Aorta (tissue), 5 donors: ENCODE measurements around the gene OSGEPL1. TPM values are rescaled to one million over a fixed set of nuclear protein-coding genes. Genes with fewer than 3 reads are reported as not detected.
A peak's percentile ranks its signal among the peaks of the same experiment; 100 is the strongest.

Experiments used
- ATAC-seq: fragments of 200-7000 bp; cut with Tn5 transposase; one replicate; pipeline ENCODE4 v1.9.1; 2022; ENCODE audit warnings: moderate library complexity; ENCODE audit not compliant: low FRiP score
- DNase-seq, 2 donors: peaks; one replicate each; pipeline ENCODE4 v3.0.0-alpha.2; 2020
- H3K27ac ChIP-seq, 2 donors: one replicate each; pipeline ENCODE4 v1.5.1; 2013; ENCODE audit warnings: low read length in 2 of 2, mild to moderate bottlenecking in 2 of 2, moderate library complexity in 2 of 2, control low read depth in 1 of 2, inconsistent platforms in 1 of 2, low read depth in 1 of 2
- H3K27me3 ChIP-seq, 2 donors: one replicate each; pipeline ENCODE4 v1.6.1; 2013; ENCODE audit warnings: control low read depth in 1 of 2, low read length in 1 of 2, mild to moderate bottlenecking in 1 of 2, moderate library complexity in 1 of 2; ENCODE audit not compliant: insufficient read depth in 2 of 2, control insufficient read depth in 1 of 2
- H3K36me3 ChIP-seq, 2 donors: one replicate each; pipeline ENCODE4 v1.6.1; 2013; ENCODE audit warnings: control low read depth in 1 of 2, low read length in 1 of 2, mild to moderate bottlenecking in 1 of 2; ENCODE audit not compliant: insufficient read depth in 2 of 2, control insufficient read depth in 1 of 2
- H3K4me1 ChIP-seq, 2 donors: one replicate each; pipeline ENCODE4 v1.6.1; 2013; ENCODE audit warnings: low read length in 2 of 2, control low read depth in 1 of 2, mild to moderate bottlenecking in 1 of 2, moderate library complexity in 1 of 2; ENCODE audit not compliant: insufficient read depth in 2 of 2, control insufficient read depth in 1 of 2
- H3K4me3 ChIP-seq, 2 donors: one replicate each; pipeline ENCODE4 v1.5.1; 2013; ENCODE audit warnings: low read length in 2 of 2, control low read depth in 1 of 2, mild to moderate bottlenecking in 1 of 2
- H3K9me3 ChIP-seq: one replicate; pipeline ENCODE4 v1.6.1; 2013; ENCODE audit warnings: mild to moderate bottlenecking, low read length; ENCODE audit not compliant: control insufficient read depth
- WGBS, 2 donors: extraction: QIAGEN DNeasy Blood & Tissue Kit; methylation state at CpG; one replicate each; pipeline ENCODE4 v1.1.7; 2013; 5-methylcytosine and 5-hydroxymethylcytosine counted together
- intact Hi-C, 2 donors: fragments of 100-400 bp; cut with DNase I; formaldehyde crosslinking; loops; one replicate each; pipeline versions ENCODE4 v1.14.2 to v1.15.0; 2022
- long read RNA-seq, 2 donors: library from polyadenylated mRNA; unstranded; transcript quantifications; one replicate each; pipeline ENCODE4 v2.0.0, GENCODE V29; 2020 to 2021
- polyA plus RNA-seq, 2 donors: library from polyadenylated mRNA; stranded (reverse); fragments of 200-250 nt; gene quantifications; one replicate each; pipeline ENCODE4 v1.2.3, GENCODE V29; 2013
- total RNA-seq, 2 donors: library from RNA; stranded (reverse); fragmentation: NEBNext Ultra II Directional; extraction: Animal tissue kit (Norgen Biotek cat#: 25700); gene quantifications; one replicate each; pipeline ENCODE4 v1.2.1, GENCODE V29; 2021
- donor health status: healthy with polysubstance abuse.
- donor health status: Bipolar disorder and iron deficiency.
- donor health status: DM: no; HTN: no; CAD: no.
- donor health status: DM: no; HTN: no; CAD: no.
- donor health status: DM: yes; HTN: yes; CAD: no.

Gene OSGEPL1, protein sequence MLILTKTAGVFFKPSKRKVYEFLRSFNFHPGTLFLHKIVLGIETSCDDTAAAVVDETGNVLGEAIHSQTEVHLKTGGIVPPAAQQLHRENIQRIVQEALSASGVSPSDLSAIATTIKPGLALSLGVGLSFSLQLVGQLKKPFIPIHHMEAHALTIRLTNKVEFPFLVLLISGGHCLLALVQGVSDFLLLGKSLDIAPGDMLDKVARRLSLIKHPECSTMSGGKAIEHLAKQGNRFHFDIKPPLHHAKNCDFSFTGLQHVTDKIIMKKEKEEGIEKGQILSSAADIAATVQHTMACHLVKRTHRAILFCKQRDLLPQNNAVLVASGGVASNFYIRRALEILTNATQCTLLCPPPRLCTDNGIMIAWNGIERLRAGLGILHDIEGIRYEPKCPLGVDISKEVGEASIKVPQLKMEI
- total RNA-seq (1 to 10 TPM; 3.2 to 7.6 TPM), polyA plus RNA-seq (1 to 10 TPM; 2.9 to 3.5 TPM)
- long read RNA-seq, donor 1, partial matches to known transcripts: 1 of 15 reads
- long read RNA-seq, donor 1, other reads (novel, unspliced or antisense): 12 of 15 reads
- long read RNA-seq, donor 2, partial matches to known transcripts: 4 of 12 reads
- long read RNA-seq, donor 2, other reads (novel, unspliced or antisense): 6 of 12 reads

DNA sequence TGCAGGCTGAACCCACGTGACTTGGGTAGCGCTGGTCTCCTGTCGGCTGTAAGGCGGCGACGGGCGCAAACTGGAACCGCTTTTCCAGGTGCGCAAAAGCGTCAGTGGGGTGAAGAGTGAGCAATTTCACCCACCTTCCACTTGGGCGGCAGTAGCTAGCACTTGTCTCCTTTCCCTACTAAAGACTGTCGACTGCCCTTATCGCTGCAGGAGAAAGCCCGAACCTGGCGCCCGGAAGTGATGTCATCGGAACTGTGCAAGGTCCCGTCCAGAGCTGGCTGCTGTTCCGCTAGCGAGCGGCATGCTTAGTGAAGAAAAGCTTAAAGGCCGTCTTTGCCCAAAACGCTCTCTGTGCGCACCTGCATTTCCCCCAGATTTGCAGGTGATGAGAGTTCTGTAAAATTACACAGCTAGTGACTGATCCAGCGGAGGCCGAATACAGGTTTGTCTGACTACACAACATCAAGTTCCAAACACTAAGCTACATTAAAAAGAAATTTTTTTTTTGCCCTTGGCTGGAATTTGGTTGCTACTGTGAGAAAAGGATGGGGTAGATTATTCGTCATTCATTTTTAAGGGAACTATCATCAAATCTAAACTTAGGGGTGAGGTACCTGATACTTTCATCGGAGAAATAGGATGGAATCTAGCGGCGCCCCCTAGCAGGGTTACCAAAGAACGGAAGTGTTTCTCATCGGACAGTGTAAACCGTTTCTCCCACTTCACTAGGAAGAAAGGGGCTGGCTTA, at the start of gene OSGEPL1:
Gene OSGEPL1, minus strand, starts transcription at position 242 of the 748 bp plus-strand sequence. CDS start 1,152 bp downstream, outside the sequence.
- WGBS, 2 donors: 0% methylated on average over 33 of the region's 33 CpGs
- H3K27ac ChIP-seq: peak within 1 kb of the TSS; percentile 7 to 93
- no peaks in the 10 kb centered on the region for H3K9me3 ChIP-seq
- H3K4me3 ChIP-seq: peak within 1 kb of the TSS; percentile 87 to 98
- peaks cover 0 to 2% of the 10 kb centered on the region in 2 donors for H3K36me3 ChIP-seq
- H3K27me3 ChIP-seq: no peaks in the 10 kb centered on the region
- DNase-seq (peak; percentile 97), ATAC-seq (peak; percentile 97)
- no peaks in the 10 kb centered on the region for H3K4me1 ChIP-seq
- intact Hi-C loops: loop anchor here in 1 of 2 donors (2.0 kb wide), 1 partner anchor 22 kb away; the partner anchor contains the start of genes ORMDL1 and PMS1

DNA sequence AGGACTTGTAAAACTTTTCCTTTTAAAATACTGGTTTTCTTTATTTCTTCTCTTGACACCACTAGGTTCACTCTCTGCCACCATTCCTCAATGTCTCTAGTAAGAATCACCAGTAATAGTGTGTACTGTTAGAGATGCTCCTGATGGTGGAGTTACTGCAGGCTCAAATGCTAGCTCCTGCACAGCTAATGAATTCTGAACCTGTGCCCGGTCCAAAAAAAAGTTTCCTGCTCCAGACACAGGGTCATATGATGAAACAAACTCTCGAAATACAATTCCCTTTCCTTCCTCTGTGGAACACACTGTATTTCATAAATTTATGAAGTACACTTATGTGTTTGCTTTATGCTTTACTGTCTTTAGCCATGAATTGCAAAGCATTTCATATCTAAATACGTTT, 40.8 kb upstream of the OSGEPL1 start:
- no peaks in the 10 kb centered on the region for H3K9me3 ChIP-seq
- DNase-seq (no peak), ATAC-seq (no peak)
- H3K27ac ChIP-seq: no peak overlapping the region
- no peak overlapping the region for H3K4me3 ChIP-seq
- intact Hi-C loops: loop anchor here in 1 of 2 donors (10.0 kb wide), 1 partner anchor 281 kb away; no protein-coding TSS in a partner anchor
- peaks cover 0 to 2% of the 10 kb centered on the region in 2 donors for H3K36me3 ChIP-seq
- WGBS, 2 donors: 81 to 85% methylated on average over 3 of the region's 3 CpGs
- no peaks in the 10 kb centered on the region for H3K27me3 ChIP-seq
- no peaks in the 10 kb centered on the region for H3K4me1 ChIP-seq

DNA sequence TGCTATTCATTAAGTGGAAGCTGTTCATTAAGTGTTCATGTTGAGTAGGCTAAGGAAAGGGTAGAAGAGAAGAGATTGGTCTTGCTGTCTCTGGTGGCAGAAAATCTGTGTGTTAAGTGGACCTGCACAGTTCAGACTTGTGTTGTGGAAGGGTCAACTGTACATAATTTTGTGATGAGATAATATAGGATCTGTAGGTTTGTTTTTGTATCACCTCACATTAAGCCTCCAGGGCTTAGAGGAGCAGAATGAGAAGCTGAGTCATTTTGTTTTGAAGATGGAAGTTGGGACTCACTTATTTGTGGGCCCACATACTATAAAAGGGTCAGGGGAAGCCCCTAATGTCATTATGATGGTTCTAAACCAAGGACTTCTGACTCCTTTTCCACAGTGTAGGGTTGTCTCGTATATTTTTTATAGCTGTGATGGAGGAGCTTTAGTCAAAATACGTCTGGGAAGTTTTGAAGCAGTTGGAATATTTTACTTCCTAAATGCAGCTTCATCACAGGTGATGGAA, 39.9 kb upstream of the OSGEPL1 start:
- H3K9me3 ChIP-seq: no peaks in the 10 kb centered on the region
- DNase-seq (no peak), ATAC-seq (no peak)
- H3K4me1 ChIP-seq: no peaks in the 10 kb centered on the region
- no peak overlapping the region for H3K27ac ChIP-seq
- H3K4me3 ChIP-seq: no peak overlapping the region
- H3K36me3 ChIP-seq: peaks cover 0 to 2% of the 10 kb centered on the region in 2 donors
- 89 to 90% methylated on average over 2 of the region's 2 CpGs for WGBS, 2 donors
- no peaks in the 10 kb centered on the region for H3K27me3 ChIP-seq
- intact Hi-C loops: loop anchor here in 1 of 2 donors (10.0 kb wide), 1 partner anchor 282 kb away; no protein-coding TSS in a partner anchor

DNA sequence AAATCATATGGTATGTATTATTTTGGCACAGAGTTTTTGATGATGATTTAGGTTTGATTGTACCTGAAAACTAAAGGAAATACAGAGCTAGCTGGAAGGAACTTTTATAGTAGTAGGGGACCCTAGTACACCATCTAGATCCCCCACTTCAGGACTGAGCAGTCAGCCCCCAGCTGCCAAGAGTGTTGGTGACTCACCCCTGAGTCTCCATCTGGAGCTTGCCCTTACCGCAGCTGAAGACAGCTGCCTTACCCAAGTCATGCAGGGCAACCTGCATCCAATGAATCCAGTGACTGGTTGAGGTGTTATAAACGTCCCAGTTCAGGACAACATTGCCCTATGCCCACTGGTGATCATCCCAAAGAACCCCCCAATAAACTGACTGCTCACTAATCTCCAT, 36.9 kb upstream of the OSGEPL1 start:
- Histone ChIP-seq H3K4me1 (no peaks in the 10 kb centered on the region), H3K27ac (no peak overlapping the region), H3K36me3 (peaks cover 0 to 2% of the 10 kb centered on the region in 2 donors), H3K9me3 (no peaks in the 10 kb centered on the region), H3K4me3 (no peak overlapping the region), H3K27me3 (no peaks in the 10 kb centered on the region)
- 53 to 64% methylated on average over 2 of the region's 2 CpGs for WGBS, 2 donors
- DNase-seq (no peak), ATAC-seq (no peak)
- intact Hi-C loops: no loop called here

DNA sequence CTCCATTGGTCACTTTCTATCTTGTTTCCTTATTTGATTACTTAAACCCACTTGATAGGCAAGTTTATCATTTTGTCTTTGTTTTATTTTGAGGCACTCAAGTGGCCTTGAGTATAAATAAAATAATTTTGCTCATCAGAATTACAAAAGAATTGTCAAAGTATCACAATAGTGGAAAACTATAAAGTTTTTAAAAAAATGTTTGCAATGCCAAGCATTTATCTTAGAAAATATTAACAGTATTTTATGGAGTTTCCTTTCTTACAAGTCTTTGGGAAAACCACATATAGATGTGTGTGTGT, 36.4 kb upstream of the OSGEPL1 start:
- Histone ChIP-seq H3K36me3 (peaks cover 0 to 2% of the 10 kb centered on the region in 2 donors), H3K4me3 (no peak overlapping the region), H3K4me1 (no peaks in the 10 kb centered on the region), H3K27me3 (no peaks in the 10 kb centered on the region), H3K27ac (no peak overlapping the region), H3K9me3 (no peaks in the 10 kb centered on the region)
- ATAC-seq: no peak
- no peak for DNase-seq
- intact Hi-C loops: no loop called here

DNA sequence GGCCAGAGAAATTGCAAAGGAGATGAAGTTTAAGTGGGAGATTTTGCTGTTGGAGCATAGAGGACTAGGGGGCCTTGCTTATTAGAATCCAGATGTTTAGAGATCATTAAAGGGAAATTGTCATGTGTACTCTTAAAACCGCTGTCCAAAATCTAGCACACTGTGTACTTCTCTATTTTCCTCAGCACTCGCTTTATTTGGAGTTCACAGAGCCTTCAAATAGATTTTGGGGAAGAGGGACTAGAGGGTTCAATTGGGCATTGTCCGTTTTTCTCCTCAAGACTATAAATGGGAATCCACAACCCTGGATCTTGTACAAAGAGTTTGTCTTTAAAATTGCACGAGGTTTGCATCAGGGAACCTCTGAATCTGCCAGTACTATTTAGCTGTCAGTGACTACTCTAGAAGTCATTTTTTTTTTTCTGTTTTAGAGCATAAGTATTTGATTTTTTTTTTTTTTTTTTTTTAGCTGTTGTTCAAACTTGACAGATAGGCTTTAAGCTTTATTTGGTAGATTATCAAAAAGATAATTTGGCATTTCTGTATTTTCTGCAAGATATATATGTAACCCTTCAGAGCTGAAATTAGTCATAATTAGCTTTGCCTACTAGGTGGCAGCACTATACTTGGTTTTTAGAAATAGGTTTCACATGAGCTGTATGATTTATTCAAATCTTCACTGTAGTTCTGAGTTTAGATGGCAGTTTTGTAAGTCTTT, 35.9 kb upstream of the OSGEPL1 start:
- no peaks in the 10 kb centered on the region for H3K4me1 ChIP-seq
- H3K27ac ChIP-seq: no peak overlapping the region
- ATAC-seq (no peak), DNase-seq (no peak)
- H3K27me3 ChIP-seq: no peaks in the 10 kb centered on the region
- H3K36me3 ChIP-seq: peaks cover 0 to 2% of the 10 kb centered on the region in 2 donors
- H3K4me3 ChIP-seq: no peak overlapping the region
- intact Hi-C loops: no loop called here
- WGBS, 2 donors: 61 to 62% methylated on average over 4 of the region's 4 CpGs
- H3K9me3 ChIP-seq: no peaks in the 10 kb centered on the region

DNA sequence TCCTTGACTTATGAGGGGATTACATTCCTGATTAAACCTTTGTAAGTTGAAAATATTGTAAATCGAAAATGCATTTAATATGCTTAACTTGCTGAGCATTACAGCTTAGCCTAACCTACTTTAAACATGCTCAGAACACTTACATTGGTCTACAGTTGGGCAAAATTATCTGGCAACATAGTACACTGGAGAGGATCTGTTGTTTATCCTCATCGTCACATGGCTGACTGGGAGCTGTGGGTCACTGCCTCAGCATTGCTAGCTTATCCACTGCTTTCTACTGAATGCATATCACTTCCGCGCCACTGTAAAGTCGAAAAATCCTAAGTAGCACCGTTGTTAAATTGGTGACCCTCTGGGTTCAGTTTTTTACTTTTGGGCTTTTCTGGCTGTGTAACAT, 35.3 kb upstream of the OSGEPL1 start:
- intact Hi-C loops: no loop called here
- no peak overlapping the region for H3K4me3 ChIP-seq
- no peaks in the 10 kb centered on the region for H3K27me3 ChIP-seq
- ATAC-seq (no peak), DNase-seq (no peak)
- no peaks in the 10 kb centered on the region for H3K4me1 ChIP-seq
- peaks cover 0 to 2% of the 10 kb centered on the region in 2 donors for H3K36me3 ChIP-seq
- no peak overlapping the region for H3K27ac ChIP-seq
- 85 to 90% methylated on average over 6 of the region's 6 CpGs for whole genome bisulfite sequencing, 2 donors
- H3K9me3 ChIP-seq: no peaks in the 10 kb centered on the region

DNA sequence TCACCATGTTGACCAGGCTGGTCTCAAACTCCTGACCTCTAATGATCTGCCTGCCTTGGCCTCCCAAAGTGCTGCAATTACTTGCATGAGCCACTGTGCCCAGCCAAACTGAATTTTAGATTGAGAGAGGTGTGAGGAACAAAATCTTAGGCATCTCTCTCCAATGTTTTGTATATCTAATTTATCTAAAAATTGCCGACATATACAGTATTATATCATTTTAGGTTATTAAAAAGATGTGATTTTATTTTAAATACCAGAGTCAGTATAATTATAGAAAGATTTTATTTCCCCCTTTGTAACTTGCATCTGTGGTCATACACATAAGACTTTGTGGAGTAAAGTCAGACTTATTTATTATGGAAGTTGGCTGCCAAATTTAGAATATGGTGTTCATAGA, 31.7 kb upstream of the OSGEPL1 start:
- no peaks in the 10 kb centered on the region for H3K9me3 ChIP-seq
- H3K4me1 ChIP-seq: no peaks in the 10 kb centered on the region
- H3K27me3 ChIP-seq: no peaks in the 10 kb centered on the region
- H3K36me3 ChIP-seq: no peaks in the 10 kb centered on the region
- H3K27ac ChIP-seq: no peak overlapping the region
- ATAC-seq (no peak), DNase-seq (no peak)
- H3K4me3 ChIP-seq: no peak overlapping the region
- WGBS, 2 donors: 88 to 98% methylated on average over 1 of the region's 1 CpG
- intact Hi-C loops: no loop called here
